GM23338 (cell line): ENCODE results near the gene MYO16. TPM values are rescaled to one million over a fixed set of nuclear protein-coding genes. Genes with fewer than 3 reads are reported as not detected.
A peak's percentile ranks its signal among the peaks of the same experiment; 100 is the strongest.

Source experiments
- ATAC-seq: fragments of 200-7000 bp; cut with Tn5 transposase; 3 replicates; pipeline ENCODE4 v1.9.1; 2020
- DNase-seq: peaks from one replicate; pipeline ENCODE4 v3.0.0-alpha.2; 2015; ENCODE audit warnings: low spot score
- H2AFZ ChIP-seq: fragments of 200-600 bp; sonication (generic); 2 replicates; pipeline ENCODE4 v1.8.0; 2016; ENCODE audit warnings: antibody characterized with exemption, mild to moderate bottlenecking, moderate library complexity
- H3F3A ChIP-seq: fragments of 200-600 bp; sonication (generic); replicated peaks from 2 replicates; pipeline ENCODE4 v1.8.0; 2017; ENCODE audit warnings: antibody characterized with exemption, mixed run types, low read depth
- H3K27ac ChIP-seq: fragments of 200-600 bp; sonication (generic); 2 replicates; pipeline ENCODE4 v1.6.1; 2016; ENCODE audit warnings: low read depth
- H3K27me3 ChIP-seq: fragments of 200-600 bp; sonication (generic); 2 replicates; pipeline ENCODE4 v1.8.0; 2016; ENCODE audit warnings: mild to moderate bottlenecking, mixed run types, moderate library complexity; ENCODE audit not compliant: insufficient read depth
- H3K36me3 ChIP-seq: fragments of 200-600 bp; sonication (generic); 2 replicates; pipeline ENCODE4 v1.8.0; 2016; ENCODE audit warnings: mild to moderate bottlenecking; ENCODE audit not compliant: insufficient read depth
- H3K4me1 ChIP-seq: fragments of 200-600 bp; sonication (generic); 2 replicates; pipeline ENCODE4 v1.8.0; 2016; ENCODE audit warnings: mild to moderate bottlenecking, moderate library complexity; ENCODE audit not compliant: insufficient read depth
- H3K4me2 ChIP-seq: fragments of 200-600 bp; sonication (generic); 2 replicates; pipeline ENCODE4 v1.7.1; 2017; ENCODE audit warnings: mixed run types
- H3K4me3 ChIP-seq: fragments of 200-600 bp; sonication (generic); 2 replicates; pipeline ENCODE4 v1.6.1; 2016; ENCODE audit warnings: mixed run types
- H3K79me2 ChIP-seq: fragments of 200-600 bp; sonication (generic); replicated peaks from 2 replicates; pipeline ENCODE4 v1.8.0; 2017; ENCODE audit warnings: mild to moderate bottlenecking; ENCODE audit not compliant: insufficient read depth
- H3K9me2 ChIP-seq: fragments of 200-600 bp; sonication (generic); 2 replicates; pipeline ENCODE4 v1.8.0; 2017; ENCODE audit not compliant: insufficient read depth
- H4K20me1 ChIP-seq: fragments of 200-600 bp; sonication (generic); replicated peaks from 2 replicates; pipeline ENCODE4 v1.8.0; 2017; ENCODE audit warnings: mild to moderate bottlenecking; ENCODE audit not compliant: insufficient read depth
- H3K27ac Mint-ChIP-seq: 2 replicates; pipeline ENCODE4 v1.8.0; 2020; ENCODE audit warnings: inconsistent platforms, mild to moderate bottlenecking, moderate library complexity, mixed read lengths
- H3K27me3 Mint-ChIP-seq: 3 replicates; pipeline ENCODE4 v1.8.0; 2022; ENCODE audit warnings: low read depth, mild to moderate bottlenecking, moderate library complexity, mixed read lengths, inconsistent platforms; ENCODE audit not compliant: insufficient read depth, poor library complexity
- H3K36me3 Mint-ChIP-seq: 3 replicates; pipeline ENCODE4 v1.8.0; 2021; ENCODE audit warnings: low read depth, mild to moderate bottlenecking, inconsistent platforms, moderate library complexity, mixed read lengths
- H3K4me1 Mint-ChIP-seq: 3 replicates; pipeline ENCODE4 v1.8.0; 2020; ENCODE audit warnings: mild to moderate bottlenecking, inconsistent platforms, mixed read lengths
- H3K4me3 Mint-ChIP-seq: 3 replicates; pipeline ENCODE4 v1.8.0; 2021; ENCODE audit warnings: moderate library complexity, mild to moderate bottlenecking, inconsistent platforms, mixed read lengths
- H3K9me3 Mint-ChIP-seq: 3 replicates; pipeline ENCODE4 v1.8.0; 2020; ENCODE audit warnings: moderate library complexity, mild to moderate bottlenecking, inconsistent platforms, mixed read lengths
- CREB1 ChIP-seq: fragments of 250-450 bp; sonication (Bioruptor Pico); IDR thresholded peaks from 2 replicates; pipeline ENCODE4 v1.5.0; 2020; ENCODE audit warnings: low read depth, mild to moderate bottlenecking, moderate library complexity
- EZH2 ChIP-seq: fragments of 200-600 bp; sonication (generic); IDR thresholded peaks from one replicate; pipeline ENCODE4 v1.8.0; 2017; ENCODE audit warnings: antibody characterized with exemption, mild to moderate bottlenecking, low read depth; ENCODE audit not compliant: unreplicated experiment
- EZH2phosphoT487 ChIP-seq: fragments of 200-600 bp; sonication (generic); IDR thresholded peaks from one replicate; pipeline ENCODE4 v1.8.1; 2018; ENCODE audit warnings: antibody characterized with exemption; ENCODE audit not compliant: unreplicated experiment
- JUNB ChIP-seq: IDR thresholded peaks from one replicate; pipeline ENCODE4 v1.6.1; 2016; ENCODE audit warnings: antibody characterized with exemption; ENCODE audit not compliant: unreplicated experiment
- NANOG ChIP-seq: IDR thresholded peaks from 2 replicates; pipeline ENCODE4 v1.6.1; 2016; ENCODE audit warnings: antibody characterized with exemption, borderline replicate concordance
- POLR2AphosphoS5 ChIP-seq: IDR thresholded peaks from 2 replicates; pipeline ENCODE4 v1.6.1; 2016; ENCODE audit warnings: antibody characterized with exemption, low read depth
- STAT1 ChIP-seq: IDR thresholded peaks from one replicate; pipeline ENCODE4 v1.6.1; 2016; ENCODE audit warnings: antibody characterized with exemption; ENCODE audit not compliant: unreplicated experiment
- ZNF114 ChIP-seq: fragments of 250-450 bp; sonication (Bioruptor Pico); IDR thresholded peaks from 2 replicates; pipeline ENCODE4 v1.5.0; 2020; ENCODE audit warnings: mild to moderate bottlenecking, moderate library complexity
- ZNF331 ChIP-seq: fragments of 250-450 bp; sonication (Bioruptor Pico); IDR thresholded peaks from 2 replicates; pipeline ENCODE4 v1.5.0; 2020; ENCODE audit warnings: low read depth, mild to moderate bottlenecking, moderate library complexity
- polyA plus RNA-seq: library from polyadenylated mRNA; unstranded; fragments of >200 nt; fragmentation: Nextera tagmentation; extraction: Ambion mirVana; gene quantifications from 2 replicates; pipeline ENCODE4 v1.2.1, GENCODE V29; 2016
- total RNA-seq: library from RNA; depleted of rRNA; stranded (reverse); fragments of >200 nt; shearing (Covaris generic); gene quantifications from 2 replicates; pipeline ENCODE4 v1.2.3, GENCODE V29; 2014
- TF ChIP-seq, protein P1 (sequence below): IDR thresholded peaks from 2 replicates; pipeline ENCODE4 v1.6.1; 2016; ENCODE audit warnings: antibody characterized with exemption
- TF ChIP-seq, protein P2 (sequence below), 2 experiments: fragments of 200-600 bp in 1 of 2; sonication (generic) in 1 of 2; conservative IDR thresholded peaks; 2 replicates each; pipeline versions ENCODE4 v1.5.1 to v1.6.1; 2016 to 2017; ENCODE audit warnings: antibody characterized with exemption in 2 of 2, low read depth in 2 of 2, mild to moderate bottlenecking in 2 of 2, moderate library complexity in 1 of 2
- TF ChIP-seq, protein P3 (sequence below): fragments of 250-450 bp; sonication (Bioruptor Pico); IDR thresholded peaks from 2 replicates; pipeline ENCODE4 v1.5.0; 2020; ENCODE audit warnings: mild to moderate bottlenecking, moderate library complexity
- TF ChIP-seq, protein P4 (sequence below): IDR thresholded peaks from one replicate; pipeline ENCODE4 v1.6.1; 2018; ENCODE audit warnings: antibody characterized with exemption; ENCODE audit not compliant: unreplicated experiment

The MYO16 gene
- total and polyA plus RNA-seq, 2 experiments from 2014 or later = 0.10 to 0.13 TPM

DNA sequence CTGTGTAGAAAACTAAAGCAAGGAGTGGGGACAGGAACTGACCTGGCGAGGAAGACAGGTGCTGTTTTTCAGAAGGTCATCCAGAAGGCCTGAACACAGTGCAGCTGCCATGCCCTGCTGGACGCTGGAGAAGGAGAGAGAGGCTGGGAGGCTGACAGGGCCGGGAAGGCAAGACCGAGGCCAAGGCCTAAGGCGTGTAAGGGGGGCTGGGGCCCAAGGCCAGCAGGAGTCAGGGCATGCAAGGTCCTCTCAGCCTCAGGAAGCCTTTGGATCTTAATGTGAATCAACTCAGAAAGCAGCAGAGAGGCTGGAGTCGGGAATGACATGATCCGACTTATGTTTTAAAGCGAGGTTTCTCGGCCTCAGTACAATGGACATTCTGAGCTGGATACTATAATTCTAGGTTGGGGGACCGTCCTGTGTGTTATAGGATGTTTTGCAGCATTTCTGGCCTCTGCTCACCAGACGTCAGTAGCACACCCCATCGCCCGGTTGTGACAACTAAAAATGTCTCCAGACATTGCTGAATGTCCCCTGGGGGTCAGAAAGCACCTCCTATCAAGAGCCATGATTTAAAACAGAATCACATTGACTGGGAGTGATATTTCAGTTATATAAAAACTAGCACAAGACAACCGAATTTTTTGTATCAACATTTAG lies 530.4 kb downstream of the MYO16 start:
- H3K4me2 ChIP-seq = no peak overlapping the region
- Mint-ChIP-seq H3K27me3 (peaks cover 11% of the 10 kb centered on the region), H3K9me3 (no peaks in the 10 kb centered on the region), H3K27ac (peak overlapping the region; percentile 64; the same call in 1 of the 2 replicates), H3K4me1 (peaks cover 53% of the 10 kb centered on the region), H3K36me3 (no peaks in the 10 kb centered on the region; the same call in 2 of the 3 replicates), H3K4me3 (no peak overlapping the region)
- DNase-seq (no peak), ATAC-seq (no peak)
- no peaks in the 10 kb centered on the region for H3K27me3 ChIP-seq
- no peaks in the 10 kb centered on the region for H3K9me2 ChIP-seq
- no peaks in the 10 kb centered on the region for H4K20me1 ChIP-seq
- TF ChIP-seq, protein P1, sequence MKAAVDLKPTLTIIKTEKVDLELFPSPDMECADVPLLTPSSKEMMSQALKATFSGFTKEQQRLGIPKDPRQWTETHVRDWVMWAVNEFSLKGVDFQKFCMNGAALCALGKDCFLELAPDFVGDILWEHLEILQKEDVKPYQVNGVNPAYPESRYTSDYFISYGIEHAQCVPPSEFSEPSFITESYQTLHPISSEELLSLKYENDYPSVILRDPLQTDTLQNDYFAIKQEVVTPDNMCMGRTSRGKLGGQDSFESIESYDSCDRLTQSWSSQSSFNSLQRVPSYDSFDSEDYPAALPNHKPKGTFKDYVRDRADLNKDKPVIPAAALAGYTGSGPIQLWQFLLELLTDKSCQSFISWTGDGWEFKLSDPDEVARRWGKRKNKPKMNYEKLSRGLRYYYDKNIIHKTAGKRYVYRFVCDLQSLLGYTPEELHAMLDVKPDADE = no peak
- TF ChIP-seq ZNF114 (no peak), NANOG (no peak), STAT1 (no peak), POLR2AphosphoS5 (no peak), EZH2phosphoT487 (no peak), CREB1 (CRISPR knock-in tag) (no peak), ZNF331 (CRISPR knock-in tag) (no peak), JUNB (no peak), EZH2 (no peak)
- TF ChIP-seq, protein P2, sequence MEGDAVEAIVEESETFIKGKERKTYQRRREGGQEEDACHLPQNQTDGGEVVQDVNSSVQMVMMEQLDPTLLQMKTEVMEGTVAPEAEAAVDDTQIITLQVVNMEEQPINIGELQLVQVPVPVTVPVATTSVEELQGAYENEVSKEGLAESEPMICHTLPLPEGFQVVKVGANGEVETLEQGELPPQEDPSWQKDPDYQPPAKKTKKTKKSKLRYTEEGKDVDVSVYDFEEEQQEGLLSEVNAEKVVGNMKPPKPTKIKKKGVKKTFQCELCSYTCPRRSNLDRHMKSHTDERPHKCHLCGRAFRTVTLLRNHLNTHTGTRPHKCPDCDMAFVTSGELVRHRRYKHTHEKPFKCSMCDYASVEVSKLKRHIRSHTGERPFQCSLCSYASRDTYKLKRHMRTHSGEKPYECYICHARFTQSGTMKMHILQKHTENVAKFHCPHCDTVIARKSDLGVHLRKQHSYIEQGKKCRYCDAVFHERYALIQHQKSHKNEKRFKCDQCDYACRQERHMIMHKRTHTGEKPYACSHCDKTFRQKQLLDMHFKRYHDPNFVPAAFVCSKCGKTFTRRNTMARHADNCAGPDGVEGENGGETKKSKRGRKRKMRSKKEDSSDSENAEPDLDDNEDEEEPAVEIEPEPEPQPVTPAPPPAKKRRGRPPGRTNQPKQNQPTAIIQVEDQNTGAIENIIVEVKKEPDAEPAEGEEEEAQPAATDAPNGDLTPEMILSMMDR (conservative IDR thresholded peaks at IDR 0.05; ENCODE audit: low read depth in 2 of 2) = no peak
- TF ChIP-seq, protein P3, sequence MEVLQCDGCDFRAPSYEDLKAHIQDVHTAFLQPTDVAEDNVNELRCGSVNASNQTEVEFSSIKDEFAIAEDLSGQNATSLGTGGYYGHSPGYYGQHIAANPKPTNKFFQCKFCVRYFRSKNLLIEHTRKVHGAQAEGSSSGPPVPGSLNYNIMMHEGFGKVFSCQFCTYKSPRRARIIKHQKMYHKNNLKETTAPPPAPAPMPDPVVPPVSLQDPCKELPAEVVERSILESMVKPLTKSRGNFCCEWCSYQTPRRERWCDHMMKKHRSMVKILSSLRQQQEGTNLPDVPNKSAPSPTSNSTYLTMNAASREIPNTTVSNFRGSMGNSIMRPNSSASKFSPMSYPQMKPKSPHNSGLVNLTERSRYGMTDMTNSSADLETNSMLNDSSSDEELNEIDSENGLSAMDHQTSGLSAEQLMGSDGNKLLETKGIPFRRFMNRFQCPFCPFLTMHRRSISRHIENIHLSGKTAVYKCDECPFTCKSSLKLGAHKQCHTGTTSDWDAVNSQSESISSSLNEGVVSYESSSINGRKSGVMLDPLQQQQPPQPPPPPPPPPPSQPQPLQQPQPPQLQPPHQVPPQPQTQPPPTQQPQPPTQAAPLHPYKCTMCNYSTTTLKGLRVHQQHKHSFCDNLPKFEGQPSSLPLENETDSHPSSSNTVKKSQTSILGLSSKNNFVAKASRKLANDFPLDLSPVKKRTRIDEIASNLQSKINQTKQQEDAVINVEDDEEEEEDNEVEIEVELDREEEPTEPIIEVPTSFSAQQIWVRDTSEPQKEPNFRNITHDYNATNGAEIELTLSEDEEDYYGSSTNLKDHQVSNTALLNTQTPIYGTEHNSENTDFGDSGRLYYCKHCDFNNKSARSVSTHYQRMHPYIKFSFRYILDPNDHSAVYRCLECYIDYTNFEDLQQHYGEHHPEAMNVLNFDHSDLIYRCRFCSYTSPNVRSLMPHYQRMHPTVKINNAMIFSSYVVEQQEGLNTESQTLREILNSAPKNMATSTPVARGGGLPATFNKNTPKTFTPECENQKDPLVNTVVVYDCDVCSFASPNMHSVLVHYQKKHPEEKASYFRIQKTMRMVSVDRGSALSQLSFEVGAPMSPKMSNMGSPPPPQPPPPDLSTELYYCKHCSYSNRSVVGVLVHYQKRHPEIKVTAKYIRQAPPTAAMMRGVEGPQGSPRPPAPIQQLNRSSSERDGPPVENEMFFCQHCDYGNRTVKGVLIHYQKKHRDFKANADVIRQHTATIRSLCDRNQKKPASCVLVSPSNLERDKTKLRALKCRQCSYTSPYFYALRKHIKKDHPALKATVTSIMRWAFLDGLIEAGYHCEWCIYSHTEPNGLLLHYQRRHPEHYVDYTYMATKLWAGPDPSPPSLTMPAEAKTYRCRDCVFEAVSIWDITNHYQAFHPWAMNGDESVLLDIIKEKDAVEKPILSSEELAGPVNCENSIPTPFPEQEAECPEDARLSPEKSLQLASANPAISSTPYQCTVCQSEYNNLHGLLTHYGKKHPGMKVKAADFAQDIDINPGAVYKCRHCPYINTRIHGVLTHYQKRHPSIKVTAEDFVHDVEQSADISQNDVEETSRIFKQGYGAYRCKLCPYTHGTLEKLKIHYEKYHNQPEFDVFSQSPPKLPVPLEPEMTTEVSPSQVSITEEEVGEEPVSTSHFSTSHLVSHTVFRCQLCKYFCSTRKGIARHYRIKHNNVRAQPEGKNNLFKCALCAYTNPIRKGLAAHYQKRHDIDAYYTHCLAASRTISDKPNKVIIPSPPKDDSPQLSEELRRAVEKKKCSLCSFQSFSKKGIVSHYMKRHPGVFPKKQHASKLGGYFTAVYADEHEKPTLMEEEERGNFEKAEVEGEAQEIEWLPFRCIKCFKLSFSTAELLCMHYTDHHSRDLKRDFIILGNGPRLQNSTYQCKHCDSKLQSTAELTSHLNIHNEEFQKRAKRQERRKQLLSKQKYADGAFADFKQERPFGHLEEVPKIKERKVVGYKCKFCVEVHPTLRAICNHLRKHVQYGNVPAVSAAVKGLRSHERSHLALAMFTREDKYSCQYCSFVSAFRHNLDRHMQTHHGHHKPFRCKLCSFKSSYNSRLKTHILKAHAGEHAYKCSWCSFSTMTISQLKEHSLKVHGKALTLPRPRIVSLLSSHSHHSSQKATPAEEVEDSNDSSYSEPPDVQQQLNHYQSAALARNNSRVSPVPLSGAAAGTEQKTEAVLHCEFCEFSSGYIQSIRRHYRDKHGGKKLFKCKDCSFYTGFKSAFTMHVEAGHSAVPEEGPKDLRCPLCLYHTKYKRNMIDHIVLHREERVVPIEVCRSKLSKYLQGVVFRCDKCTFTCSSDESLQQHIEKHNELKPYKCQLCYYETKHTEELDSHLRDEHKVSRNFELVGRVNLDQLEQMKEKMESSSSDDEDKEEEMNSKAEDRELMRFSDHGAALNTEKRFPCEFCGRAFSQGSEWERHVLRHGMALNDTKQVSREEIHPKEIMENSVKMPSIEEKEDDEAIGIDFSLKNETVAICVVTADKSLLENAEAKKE = no peak
- TF ChIP-seq, protein P4, sequence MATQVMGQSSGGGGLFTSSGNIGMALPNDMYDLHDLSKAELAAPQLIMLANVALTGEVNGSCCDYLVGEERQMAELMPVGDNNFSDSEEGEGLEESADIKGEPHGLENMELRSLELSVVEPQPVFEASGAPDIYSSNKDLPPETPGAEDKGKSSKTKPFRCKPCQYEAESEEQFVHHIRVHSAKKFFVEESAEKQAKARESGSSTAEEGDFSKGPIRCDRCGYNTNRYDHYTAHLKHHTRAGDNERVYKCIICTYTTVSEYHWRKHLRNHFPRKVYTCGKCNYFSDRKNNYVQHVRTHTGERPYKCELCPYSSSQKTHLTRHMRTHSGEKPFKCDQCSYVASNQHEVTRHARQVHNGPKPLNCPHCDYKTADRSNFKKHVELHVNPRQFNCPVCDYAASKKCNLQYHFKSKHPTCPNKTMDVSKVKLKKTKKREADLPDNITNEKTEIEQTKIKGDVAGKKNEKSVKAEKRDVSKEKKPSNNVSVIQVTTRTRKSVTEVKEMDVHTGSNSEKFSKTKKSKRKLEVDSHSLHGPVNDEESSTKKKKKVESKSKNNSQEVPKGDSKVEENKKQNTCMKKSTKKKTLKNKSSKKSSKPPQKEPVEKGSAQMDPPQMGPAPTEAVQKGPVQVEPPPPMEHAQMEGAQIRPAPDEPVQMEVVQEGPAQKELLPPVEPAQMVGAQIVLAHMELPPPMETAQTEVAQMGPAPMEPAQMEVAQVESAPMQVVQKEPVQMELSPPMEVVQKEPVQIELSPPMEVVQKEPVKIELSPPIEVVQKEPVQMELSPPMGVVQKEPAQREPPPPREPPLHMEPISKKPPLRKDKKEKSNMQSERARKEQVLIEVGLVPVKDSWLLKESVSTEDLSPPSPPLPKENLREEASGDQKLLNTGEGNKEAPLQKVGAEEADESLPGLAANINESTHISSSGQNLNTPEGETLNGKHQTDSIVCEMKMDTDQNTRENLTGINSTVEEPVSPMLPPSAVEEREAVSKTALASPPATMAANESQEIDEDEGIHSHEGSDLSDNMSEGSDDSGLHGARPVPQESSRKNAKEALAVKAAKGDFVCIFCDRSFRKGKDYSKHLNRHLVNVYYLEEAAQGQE = no peak
- H3K27ac ChIP-seq = no peak overlapping the region
- H2AFZ ChIP-seq = peak overlapping the region; percentile 48; the same call in 1 of the 2 replicates
- H3F3A ChIP-seq = no peaks in the 10 kb centered on the region
- H3K4me1 ChIP-seq = peaks cover 20% of the 10 kb centered on the region
- no peaks in the 10 kb centered on the region for H3K36me3 ChIP-seq
- H3K79me2 ChIP-seq = no peaks in the 10 kb centered on the region
- no peak overlapping the region for H3K4me3 ChIP-seq
